GM19240 (cell line): ENCODE data around the gene GNA15.
A peak's percentile ranks its signal among the peaks of the same experiment; 100 is the strongest.

Experiments used
- DNase-seq: peaks from one replicate; pipeline ENCODE4 v3.0.0; 2011; ENCODE audit warnings: low spot score; ENCODE audit not compliant: insufficient read length

Gene GNA15

DNA sequence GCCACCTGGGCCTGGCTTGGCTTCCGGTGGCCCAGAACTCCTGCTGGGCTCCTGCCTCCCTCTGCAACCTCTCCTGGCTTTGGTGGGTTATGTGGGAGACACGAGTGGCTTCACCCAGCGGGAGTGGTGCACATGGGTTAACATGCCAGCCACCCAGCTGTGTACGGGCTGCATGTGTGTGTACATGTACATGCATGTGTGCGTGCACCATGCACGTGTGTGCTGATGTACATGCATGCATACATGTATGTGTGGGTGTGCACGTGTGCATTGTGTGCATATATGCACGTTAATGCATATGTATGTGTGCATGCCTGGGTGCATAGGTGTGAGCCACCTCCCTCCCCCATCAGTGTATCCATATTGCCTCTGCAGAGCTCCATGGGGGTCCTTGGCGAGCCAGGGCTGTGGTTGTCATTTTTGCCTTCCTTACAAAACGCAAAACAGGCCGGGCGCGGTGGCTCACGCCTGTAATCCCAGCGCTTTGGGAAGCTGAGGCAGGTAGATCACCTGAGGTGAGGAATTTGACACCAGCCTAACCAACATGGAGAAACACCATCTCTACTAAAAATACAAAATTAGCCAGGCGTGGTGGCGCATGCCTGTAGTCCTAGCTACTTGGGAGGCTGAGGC, 29.2 kb upstream of the GNA15 start:
- no peak for DNase-seq

DNA sequence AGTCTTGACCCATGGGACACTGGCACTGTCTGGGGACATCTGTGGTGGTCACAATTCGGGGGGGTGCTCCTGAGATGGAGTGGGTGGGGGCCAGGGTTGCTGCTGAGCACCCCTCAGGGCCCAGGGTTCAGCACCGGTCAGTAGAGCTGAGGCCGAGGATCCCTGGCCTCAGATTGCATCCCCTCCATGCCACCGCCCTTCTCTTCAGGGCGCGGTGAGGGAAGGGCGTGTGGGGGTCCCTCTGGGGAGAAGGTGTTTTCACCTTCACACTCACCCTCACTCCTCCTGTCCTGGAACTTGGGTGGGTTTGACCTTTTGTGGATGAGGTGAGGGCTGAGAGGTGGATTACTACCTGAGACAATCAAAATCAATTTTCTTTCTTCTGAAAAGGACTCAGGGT, 28.2 kb upstream of the GNA15 start:
- no peak for DNase-seq

DNA sequence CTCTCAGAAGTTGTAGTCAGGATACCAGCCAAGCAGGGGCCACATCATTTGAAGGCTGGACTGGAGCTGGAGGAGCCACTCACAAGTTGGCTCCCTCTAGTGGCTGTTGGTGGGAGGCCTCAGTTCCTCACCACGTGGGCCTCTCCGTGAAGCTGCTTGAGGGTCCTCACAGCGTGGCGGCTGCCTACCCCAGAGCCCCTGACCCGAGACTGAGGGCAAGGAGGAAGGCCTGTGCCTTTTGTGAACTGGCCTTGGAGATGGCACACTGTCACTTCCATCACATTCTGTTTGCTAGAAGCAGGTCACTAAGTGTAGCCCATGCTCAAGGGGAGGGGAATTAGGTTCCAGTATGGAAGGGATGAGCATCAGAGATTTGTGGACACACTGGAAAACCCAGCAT, 27.1 kb upstream of the GNA15 start:
- DNase-seq = peak; percentile 76

DNA sequence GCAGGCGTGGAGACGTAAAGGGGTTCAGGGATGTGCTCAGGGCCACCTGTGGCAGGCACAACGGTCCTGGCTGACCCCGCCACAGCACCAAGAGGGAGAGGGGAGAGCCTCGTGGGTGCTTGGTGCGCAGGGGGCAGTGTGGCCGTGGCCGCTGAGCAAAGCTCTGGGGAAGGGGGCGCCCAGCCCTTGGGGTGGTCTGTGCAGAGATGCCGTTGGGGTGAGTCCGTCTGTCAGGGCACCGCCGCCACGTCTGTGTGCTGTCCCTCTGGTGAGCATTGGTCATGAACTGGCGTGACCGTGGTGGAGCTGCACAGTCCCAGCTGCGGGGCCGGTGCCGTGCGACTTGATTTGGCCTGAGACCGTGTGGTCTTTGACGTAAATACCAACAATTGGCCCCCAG, 26.3 kb upstream of the GNA15 start:
- no peak for DNase-seq

DNA sequence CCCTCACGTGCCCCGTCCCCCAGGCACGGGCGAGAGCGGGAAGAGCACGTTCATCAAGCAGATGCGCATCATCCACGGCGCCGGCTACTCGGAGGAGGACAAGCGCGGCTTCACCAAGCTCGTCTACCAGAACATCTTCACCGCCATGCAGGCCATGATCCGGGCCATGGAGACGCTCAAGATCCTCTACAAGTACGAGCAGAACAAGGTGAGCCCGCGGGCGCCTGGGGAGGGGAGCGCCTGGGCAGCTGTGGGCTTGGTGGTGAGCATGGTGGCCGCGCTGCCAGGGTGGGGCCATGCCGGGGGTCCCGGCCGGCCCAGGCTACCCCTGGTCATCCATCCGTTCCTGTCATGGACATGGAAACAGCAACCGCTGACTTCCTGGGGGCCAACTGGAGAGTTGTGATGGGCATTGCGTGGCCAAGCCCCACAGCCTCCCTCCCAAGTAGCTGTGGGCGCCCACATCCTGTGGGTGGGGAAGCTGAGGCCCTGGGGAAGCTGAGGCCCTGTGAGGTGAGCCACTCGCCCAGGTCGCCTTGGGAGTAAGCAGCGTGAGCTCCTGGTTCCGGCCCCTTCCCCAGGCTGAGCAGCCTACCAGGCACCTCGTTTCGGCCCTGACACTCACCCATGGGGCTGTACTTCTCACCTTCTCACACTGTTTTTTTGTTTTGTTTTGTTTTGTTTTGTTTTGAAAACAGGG, 25.6 kb upstream of the GNA15 start:
- no peak for DNase-seq

DNA sequence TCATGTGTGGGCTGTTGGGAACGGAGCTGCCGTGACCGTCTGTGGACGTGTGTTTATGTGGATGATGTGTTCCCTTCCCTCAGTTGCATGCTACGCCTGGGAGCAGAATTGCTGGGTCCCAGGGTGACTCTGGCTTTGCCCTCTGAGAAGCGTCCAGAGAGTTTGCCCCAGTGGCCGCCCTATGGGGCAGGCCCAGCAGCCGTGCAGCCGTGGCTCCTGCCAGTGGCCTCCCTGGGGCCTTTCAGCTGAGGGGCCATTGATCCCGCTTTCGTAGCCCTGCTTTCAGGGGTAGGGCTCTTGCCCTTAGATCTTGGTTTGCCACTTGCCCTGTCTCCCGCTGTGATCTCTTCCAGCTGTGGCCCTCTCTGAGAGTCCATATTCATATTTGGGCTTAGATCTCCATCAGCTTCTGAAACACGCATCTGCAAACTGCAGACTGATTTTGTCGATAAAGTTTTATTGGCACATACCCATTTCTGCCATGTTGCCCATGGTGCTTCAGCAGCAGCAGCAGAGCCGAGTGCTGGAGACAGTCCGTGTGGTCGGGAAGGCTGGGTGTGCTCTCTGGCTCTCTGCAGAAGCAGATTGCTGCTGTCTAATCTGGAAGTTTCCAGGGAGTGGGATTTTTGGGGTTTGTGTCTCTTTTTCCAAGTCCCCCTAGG, 24.1 kb upstream of the GNA15 start:
- DNase-seq = no peak

DNA sequence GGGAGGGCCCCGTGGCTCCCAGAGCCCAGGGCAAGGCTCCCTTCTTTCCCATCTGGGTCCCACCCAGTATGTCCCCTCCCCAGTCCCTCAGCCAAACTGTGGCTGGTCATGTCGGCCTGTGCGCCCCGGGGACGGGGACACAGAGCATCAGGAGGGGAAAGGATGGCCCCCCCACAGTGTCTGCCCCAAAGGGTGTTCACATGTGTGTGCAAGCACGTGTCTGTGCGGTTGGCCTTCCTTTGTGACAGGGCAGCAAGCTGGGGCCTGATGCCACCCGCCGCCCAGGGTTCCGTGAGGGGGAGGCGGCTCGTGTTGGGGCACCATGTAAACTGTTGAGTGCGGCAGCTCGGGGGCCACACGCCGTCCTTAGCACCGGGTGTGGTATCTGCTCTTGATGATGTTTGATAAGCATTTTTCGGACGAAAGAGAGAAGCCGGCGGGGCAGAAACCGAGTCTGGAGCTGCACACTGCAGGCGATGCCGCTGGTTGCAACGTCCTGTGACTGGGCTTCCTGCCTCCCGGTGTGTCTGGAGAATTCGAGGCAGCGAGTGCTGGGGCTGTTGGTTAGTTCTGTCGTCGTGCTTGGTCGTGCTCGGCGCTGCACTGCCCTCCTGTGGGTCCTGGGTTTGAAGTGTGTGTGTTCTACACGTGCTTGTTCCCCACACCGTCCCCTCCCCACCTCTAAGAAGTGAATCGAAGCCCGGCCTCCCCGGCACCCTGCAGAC, 23.3 kb upstream of the GNA15 start:
- no peak for DNase-seq

DNA sequence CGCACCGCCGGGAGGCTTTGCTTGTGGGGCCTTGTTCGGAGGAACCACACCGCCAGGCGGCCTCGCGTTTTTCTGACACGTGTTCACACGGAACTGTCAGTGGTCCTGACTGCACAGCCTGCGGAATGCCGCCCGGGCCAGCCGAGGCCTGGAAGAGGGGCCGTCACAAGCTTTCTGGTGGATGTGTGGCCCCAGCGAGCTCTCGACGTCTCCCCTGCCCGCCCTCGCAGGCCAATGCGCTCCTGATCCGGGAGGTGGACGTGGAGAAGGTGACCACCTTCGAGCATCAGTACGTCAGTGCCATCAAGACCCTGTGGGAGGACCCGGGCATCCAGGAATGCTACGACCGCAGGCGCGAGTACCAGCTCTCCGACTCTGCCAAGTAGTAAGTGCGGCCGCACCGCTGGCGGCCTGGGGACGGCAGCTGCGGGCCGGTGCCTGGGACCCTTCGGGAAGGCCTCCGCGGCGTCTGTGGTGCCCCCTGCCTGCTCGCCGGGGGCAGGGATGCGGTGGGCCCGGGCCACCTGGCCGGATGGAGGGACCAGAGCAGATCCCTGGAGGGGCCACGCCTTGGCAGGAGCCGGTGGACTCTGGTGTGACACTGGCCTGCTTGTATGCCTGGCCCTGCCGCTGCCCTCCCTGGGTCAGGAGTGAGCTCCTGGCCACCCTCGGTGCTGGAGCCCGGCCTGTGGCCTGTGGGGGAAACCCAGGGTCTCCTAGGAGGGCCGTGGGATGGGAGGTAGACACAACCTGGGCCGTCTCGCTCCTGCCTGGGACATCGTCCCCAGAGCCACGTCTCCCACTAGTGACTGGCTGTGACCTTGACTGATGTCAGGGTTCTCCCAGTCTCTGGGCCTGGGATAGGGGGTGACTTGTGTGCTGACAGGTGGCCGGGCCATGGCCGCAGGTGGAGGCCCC, 22.5 kb upstream of the GNA15 start:
- DNase-seq = no peak

DNA sequence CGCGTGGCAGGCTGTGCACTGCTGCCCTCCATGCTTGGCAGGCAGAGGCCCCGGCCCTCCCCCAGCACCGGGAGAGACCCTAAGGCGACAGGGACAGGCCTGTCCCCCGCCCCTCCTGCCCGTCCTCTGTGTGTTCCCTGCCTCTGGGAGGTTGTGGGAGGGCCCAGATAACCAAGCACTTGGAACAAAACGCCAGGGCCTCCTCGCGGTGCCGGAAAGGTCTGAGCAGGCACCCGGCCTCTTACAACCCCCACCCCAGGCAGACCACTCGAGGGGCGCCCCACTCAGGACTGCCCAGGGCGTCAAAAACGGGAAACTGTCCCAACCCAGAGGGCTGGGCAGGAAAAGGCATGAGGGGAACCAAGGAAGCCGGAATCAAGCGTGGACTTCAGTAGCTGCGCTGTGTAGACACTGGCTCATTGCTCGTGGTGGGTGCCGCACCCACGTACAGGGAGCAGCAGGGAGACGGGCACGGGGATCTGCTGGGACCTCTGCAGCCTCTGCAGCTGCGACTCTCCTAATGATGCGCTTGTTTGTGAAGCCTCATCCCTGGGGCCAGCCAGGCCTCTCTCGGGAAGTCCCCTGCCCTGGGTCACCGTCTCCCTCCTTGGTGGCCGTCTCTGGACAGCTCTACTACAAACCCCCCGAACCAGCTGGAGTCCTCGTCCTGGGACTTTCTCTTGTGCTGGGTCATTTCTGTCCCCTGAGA, 21.7 kb upstream of the GNA15 start:
- DNase-seq = no peak

DNA sequence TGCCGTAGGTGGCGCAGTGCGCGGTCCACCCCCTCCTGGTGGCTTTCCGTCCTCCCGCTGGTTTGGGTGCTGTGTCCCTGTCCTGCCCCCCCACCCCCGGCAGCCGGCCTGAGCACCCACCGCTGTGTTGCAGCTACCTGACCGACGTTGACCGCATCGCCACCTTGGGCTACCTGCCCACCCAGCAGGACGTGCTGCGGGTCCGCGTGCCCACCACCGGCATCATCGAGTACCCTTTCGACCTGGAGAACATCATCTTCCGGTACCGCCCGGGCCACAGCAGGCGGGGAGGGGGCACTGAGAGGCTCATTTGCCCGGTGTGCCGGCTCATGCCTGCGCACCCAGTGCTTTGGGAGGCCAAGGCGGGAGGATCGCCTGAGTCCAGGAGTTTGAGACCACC, 21.0 kb upstream of the GNA15 start:
- DNase-seq = no peak

DNA sequence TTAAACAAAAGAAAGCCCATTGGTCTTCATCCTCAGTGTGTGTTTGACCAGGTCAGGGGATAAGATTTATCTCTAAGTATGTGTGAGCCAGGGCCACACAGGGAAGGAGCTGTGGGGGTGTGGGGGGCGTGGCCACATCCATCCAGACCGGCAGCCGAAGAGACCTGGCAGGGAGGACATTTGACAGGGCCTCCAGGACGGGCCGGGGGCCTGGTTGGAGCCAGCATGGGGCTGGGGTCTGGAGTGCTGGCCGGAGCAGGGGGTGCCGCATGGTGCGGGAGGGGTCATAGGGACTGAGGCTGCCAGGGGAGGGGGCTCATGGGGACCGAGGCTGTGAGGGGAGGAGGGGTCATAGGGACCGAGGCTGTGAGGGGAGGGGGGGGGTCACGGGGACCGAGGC, 20.4 kb upstream of the GNA15 start:
- no peak for DNase-seq

DNA sequence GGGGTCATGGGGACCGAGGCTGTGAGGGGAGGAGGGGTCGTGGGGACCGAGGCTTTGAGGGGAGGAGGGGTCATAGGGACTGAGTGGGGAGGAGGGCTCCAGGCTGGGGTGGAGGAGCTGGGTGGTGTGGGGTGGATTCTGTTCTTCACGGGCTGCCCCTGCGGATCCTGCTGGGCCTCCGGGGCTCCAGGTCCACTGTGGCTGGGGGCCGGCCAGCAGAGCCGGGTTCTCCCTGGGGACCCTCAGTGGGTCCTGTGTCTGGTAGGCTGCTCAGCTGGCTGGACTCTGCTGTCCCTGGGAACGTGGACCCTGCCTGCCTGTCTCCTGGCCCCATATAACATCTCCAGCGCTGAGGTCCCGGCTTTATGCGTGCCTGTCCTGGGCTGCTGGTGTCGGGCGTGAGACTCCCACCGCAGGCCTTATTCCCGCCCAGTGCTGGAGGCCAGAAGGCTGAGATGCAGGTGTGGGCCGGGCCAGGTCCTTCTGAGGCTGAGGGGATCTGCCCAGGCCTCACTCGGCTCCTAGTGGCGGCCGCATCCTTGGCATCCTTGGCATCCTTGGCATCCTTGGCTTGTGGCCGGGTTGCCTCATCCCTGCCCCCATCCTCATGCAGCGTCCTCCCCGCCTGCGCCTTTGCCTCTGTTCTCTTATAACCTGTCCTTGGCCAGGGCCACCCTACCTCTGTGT, 19.8 kb upstream of the GNA15 start:
- DNase-seq = no peak

DNA sequence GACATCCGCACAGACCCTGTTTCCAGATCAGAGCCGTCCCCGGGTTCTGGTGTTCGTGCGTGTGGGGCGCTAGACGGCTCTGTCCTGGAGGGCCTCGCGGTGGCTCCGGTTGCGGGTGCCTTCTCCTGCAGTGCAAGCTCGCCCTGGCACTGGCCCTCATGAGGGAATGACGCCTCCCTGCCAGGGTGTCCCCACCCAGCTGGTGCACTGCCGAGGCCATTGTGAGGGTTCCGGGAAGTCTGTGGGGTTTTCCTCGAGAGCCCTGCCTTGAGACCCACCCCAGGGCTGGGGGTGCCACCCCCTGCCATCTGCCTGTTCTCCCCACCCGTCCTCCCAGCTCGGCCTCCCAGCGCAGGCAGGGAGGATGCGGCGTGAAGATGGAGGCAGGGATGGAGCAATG, 19.2 kb upstream of the GNA15 start:
- no peak for DNase-seq

DNA sequence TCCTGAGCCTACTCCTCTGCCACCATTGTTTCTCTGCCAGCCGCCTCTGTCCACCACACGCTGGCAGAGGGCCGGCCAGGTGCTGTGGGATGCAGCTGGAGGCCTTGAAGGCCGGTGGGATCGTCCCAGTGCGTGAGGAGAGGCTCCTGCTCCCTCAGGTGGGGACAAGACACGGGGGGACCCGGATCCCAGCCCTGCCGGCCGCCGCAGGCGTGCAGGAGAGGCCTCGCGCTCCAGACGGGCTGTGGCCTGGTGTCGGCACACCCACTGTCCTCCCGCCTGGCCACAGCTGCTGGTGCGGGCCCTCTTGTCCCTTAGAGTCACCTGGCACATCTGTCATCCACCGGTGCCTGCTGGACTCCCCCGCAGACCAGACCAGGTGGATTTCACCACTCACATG, 18.1 kb upstream of the GNA15 start:
- no peak for DNase-seq

DNA sequence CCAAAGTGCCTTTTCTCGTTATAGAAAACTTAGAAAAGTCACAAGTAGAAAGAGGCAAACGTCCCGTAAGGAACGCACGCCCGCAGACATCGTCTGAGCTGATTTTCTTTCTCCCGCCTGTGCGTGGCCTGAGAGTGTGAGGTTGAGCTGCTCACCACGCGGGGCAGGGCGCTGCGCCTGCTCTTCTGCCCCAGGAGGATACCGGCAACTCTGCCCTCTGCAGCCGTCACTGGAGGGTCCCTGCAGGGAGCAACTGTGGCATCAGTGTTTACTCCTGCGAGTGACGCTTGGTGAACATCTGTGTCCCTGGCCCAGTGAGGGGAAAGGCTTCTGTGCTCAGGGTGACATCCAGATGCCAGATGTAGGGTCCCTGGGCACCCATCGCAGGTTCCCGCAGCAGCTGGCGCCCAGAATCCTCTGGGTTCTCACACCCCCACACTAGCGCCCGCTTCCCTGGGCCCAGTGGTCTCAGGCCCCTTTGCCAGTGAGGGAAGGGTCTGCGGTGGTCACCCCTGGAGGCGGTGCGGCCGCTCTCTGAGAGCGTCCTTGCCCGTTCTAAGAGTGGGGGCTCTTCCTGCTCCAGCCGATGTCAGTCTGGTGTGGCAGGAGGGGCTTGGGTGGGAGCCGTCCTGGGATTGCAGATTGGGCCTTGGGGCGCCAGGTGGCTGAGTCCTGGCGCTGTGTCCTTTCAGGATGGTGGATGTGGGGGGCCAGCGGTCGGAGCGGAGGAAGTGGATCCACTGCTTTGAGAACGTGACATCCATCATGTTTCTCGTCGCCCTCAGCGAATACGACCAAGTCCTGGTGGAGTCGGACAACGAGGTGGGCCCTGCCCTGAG, 17.4 kb upstream of the GNA15 start:
- no peak for DNase-seq

DNA sequence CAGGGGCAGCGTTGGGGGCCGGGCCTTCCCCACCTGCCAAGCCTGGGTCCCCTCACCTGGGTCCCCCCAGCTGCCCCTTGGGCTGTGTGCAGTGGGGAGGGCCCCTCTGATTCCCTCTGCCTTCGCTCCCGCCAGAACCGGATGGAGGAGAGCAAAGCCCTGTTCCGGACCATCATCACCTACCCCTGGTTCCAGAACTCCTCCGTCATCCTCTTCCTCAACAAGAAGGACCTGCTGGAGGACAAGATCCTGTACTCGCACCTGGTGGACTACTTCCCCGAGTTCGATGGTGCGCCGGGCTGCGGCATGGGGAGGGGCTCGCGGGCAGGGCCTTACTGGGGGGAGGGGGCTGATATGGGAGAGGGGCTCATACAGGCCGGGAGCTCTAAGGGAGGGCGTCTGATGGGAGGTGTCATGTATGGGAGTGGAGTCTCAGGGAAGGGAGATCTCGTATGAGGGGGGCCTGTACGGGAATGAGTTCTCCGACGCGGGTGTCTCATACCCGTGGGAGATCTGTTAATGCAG, 16.7 kb upstream of the GNA15 start:
- no peak for DNase-seq

DNA sequence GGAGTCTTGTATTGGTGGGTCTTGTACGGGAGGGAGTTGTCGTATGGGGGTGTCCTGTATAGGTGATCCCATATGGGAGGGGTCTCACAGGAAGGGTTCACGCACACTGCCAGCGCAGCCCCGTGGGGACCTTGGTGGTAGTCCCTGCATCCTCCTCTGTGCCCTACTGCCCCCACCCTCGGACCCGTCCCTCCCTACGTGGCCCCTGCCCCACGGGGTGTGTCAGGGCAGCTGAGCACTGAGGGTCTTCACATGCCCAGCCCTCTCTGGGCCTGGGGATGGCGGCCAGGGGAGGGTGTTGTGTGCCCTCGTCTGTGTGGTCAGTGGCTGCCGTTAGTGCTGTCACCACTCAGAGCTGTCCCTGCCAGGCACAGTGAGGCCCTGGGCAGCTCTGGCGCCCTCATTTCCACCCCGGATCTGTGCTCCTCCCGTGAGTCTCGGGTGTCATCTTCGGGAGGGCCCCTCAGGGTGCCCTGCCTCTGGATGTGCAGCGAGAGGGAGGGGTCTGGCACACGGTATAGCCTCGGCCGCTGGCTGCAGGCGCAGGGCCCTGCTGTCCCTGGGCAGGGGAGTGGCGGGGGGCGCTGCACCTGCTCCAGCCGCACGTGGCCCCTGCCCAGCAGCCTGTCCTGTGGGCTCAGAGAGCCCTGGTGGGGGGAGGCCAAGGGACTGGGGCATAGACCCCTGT, 16.0 kb upstream of the GNA15 start:
- no peak for DNase-seq

DNA sequence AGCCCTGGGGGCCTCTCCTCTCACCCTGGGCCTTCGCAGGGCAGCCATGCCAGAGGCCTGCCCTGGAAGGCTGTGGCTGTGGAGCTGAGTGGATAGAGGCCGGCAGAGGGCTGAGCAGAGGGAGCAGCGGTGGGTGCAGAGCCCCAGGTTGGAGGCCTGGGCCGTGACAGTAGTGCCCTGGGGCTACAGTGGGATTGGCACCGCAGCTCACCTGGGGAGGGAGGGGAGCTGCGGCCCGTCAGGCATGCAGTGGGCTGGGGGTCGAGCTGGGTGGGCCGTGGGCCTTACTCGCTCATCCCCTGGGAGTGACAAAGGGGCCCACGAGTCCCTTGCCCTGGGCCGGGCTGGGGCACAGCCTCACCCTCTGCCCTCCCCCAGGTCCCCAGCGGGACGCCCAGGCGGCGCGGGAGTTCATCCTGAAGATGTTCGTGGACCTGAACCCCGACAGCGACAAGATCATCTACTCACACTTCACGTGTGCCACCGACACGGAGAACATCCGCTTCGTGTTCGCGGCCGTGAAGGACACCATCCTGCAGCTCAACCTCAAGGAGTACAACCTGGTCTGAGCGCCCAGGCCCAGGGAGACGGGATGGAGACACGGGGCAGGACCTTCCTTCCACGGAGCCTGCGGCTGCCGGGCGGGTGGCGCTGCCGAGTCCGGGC, 15.1 kb upstream of the GNA15 start:
- no peak for DNase-seq
